NCI-H1092 treated with DMSO at 0.1 percent for 48 hours (cell line): ENCODE measurements around the gene TCTN1.

ENCODE experiments used
- DNase-seq: peaks from one replicate; lab custom pipeline; 2025; lab: John Stamatoyannopoulos, UW

Gene TCTN1

GRCh38 chr12:110683888-110684287, 70.0 kb downstream of the TCTN1 start:
- no peak for DNase-seq

- no peak for DNase-seq
These were observed 70.4 kb downstream of the TCTN1 start for GRCh38 chr12:110684312-110684836.

GRCh38 chr12:110686294-110686903, 72.5 kb downstream of the TCTN1 start:
- DNase-seq, result no peak

- DNase-seq, result no peak
These were observed 73.7 kb downstream of the TCTN1 start for GRCh38 chr12:110687396-110688169.

GRCh38 chr12:110688446-110689280, 74.7 kb downstream of the TCTN1 start, which contains the start of gene HVCN1:
Gene HVCN1, minus strand, starts transcription at chr12:110689115. Its CDS starts 5,870 bp downstream, at chr12:110683245.
- DNase-seq, result no peak

- DNase-seq, result no peak
These were observed 75.6 kb downstream of the TCTN1 start for GRCh38 chr12:110689281-110690126.

- no peak for DNase-seq
These were observed 76.2 kb downstream of the TCTN1 start for GRCh38 chr12:110690127-110690430.

- no peak for DNase-seq
These were observed 79.8 kb downstream of the TCTN1 start for GRCh38 chr12:110693731-110694130.

GRCh38 chr12:110694330-110694901, 80.5 kb downstream of the TCTN1 start:
- DNase-seq, result no peak

GRCh38 chr12:110696283-110696682, 82.4 kb downstream of the TCTN1 start:
- no peak for DNase-seq

GRCh38 chr12:110697236-110697635, 83.3 kb downstream of the TCTN1 start:
- no peak for DNase-seq

- DNase-seq, result peak; percentile 36
These were observed 84.4 kb downstream of the TCTN1 start for GRCh38 chr12:110698171-110698902.
